C4-2B (cell line): ENCODE results near the gene TMEFF2.

Experiments used
- CTCF ChIP-seq: fragments of 450-650 bp; conservative IDR thresholded peaks from 2 replicates; pipeline ENCODE4 v1.5.1; 2017; ENCODE audit warnings: mild to moderate bottlenecking
- ZFX ChIP-seq: fragments of 450-650 bp; IDR thresholded peaks from 2 replicates; pipeline ENCODE4 v1.6.1; 2017

DNA sequence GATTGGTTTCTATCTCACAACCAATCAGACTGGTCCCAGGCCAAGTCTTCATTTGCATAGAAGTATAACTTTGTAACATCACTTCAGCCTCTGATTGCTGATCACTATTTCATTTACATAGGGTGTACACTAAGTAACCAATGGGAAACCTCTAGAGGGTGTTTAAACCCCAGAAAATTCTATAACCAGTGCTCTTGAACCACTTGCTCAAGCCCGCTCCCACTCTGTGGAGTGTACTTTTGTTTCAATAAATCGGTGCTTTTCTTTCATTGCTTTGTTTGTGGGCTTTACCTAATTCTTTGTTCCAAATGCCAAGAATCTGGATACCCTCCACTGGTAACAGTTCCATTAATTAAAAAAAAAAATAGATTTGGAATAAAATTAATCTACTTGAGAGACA, 77.0 kb downstream of the TMEFF2 start:
- TF ChIP-seq CTCF (no peak), ZFX (no peak)
